Skeletal muscle tissue (tissue), 4 donors: ENCODE results near the gene MUC6. TPM values are rescaled to one million over a fixed set of nuclear protein-coding genes. Genes with fewer than 3 reads are reported as not detected.

Experiments used
- H3K27ac ChIP-seq: one replicate; pipeline ENCODE4 v1.7.0; 2013; ENCODE audit warnings: mild to moderate bottlenecking, low read depth, low read length, inconsistent platforms
- H3K27me3 ChIP-seq, 3 donors: one replicate each; pipeline ENCODE4 v1.7.0; 2013; ENCODE audit warnings: low read length in 3 of 3; ENCODE audit not compliant: control insufficient read depth in 3 of 3, insufficient read depth in 3 of 3
- H3K36me3 ChIP-seq, 3 donors: one replicate each; pipeline ENCODE4 v1.7.0; 2013; ENCODE audit warnings: low read length in 3 of 3; ENCODE audit not compliant: control insufficient read depth in 3 of 3, insufficient read depth in 3 of 3
- H3K4me1 ChIP-seq, 3 donors: one replicate each; pipeline ENCODE4 v1.7.0; 2013; ENCODE audit warnings: low read length in 3 of 3, mild to moderate bottlenecking in 3 of 3; ENCODE audit not compliant: control insufficient read depth in 3 of 3, insufficient read depth in 3 of 3
- H3K4me3 ChIP-seq, 3 donors: one replicate each; pipeline ENCODE4 v1.7.0; 2013; ENCODE audit warnings: low read length in 3 of 3
- H3K9ac ChIP-seq, 3 donors: one replicate each; pipeline ENCODE4 v1.7.0; 2013; ENCODE audit warnings: low read length in 3 of 3, mild to moderate bottlenecking in 3 of 3, moderate library complexity in 2 of 3, low read depth in 1 of 3
- H3K9me3 ChIP-seq, 3 donors: one replicate each; pipeline ENCODE4 v1.7.0; 2013; ENCODE audit warnings: low read length in 3 of 3; ENCODE audit not compliant: control insufficient read depth in 3 of 3
- total RNA-seq: library from RNA; depleted of rRNA; stranded (reverse); fragments of >200 nt; gene quantifications from one replicate; pipeline ENCODE4 v1.2.3, GENCODE V29; 2014
- donor health status: Osteomylitis.

Gene MUC6
- total RNA-seq, 1 donor from 2014 or later: not detected

- H3K4me3 ChIP-seq: no peak overlapping the region
- H3K9me3 ChIP-seq: no peaks in the 10 kb centered on the region
- H3K27me3 ChIP-seq: no peaks in the 10 kb centered on the region
- peaks cover 30 to 32% (median 31%) of the 10 kb centered on the region in 3 donors for H3K36me3 ChIP-seq
- peaks cover 0 to 18% (median 15%) of the 10 kb centered on the region in 3 donors for H3K4me1 ChIP-seq
- H3K9ac ChIP-seq: no peak overlapping the region
- no peak overlapping the region for H3K27ac ChIP-seq
Measured at GRCh38 chr11:1014276-1014675, 22.2 kb downstream of the MUC6 start.

GRCh38 chr11:1013631-1013935 lies 22.9 kb downstream of the MUC6 start:
- H3K9ac ChIP-seq: no peak overlapping the region
- H3K9me3 ChIP-seq: no peaks in the 10 kb centered on the region
- no peak overlapping the region for H3K27ac ChIP-seq
- peaks cover 31 to 32% (median 32%) of the 10 kb centered on the region in 3 donors for H3K36me3 ChIP-seq
- H3K27me3 ChIP-seq: no peaks in the 10 kb centered on the region
- no peak overlapping the region for H3K4me3 ChIP-seq
- H3K4me1 ChIP-seq: peaks cover 0 to 18% (median 15%) of the 10 kb centered on the region in 3 donors

GRCh38 chr11:1012740-1013630 lies 23.5 kb downstream of the MUC6 start:
- peaks cover 31 to 34% (median 34%) of the 10 kb centered on the region in 3 donors for H3K36me3 ChIP-seq
- H3K27ac ChIP-seq: no peak overlapping the region
- H3K4me1 ChIP-seq: peaks cover 0 to 18% (median 15%) of the 10 kb centered on the region in 3 donors
- H3K4me3 ChIP-seq: no peak overlapping the region
- no peaks in the 10 kb centered on the region for H3K9me3 ChIP-seq
- H3K9ac ChIP-seq: no peak overlapping the region
- no peaks in the 10 kb centered on the region for H3K27me3 ChIP-seq

GRCh38 chr11:1012291-1012690 lies 24.2 kb downstream of the MUC6 start:
- Histone ChIP-seq H3K27ac (no peak overlapping the region), H3K27me3 (no peaks in the 10 kb centered on the region), H3K9ac (no peak overlapping the region), H3K4me1 (peaks cover 2 to 23% (median 14%) of the 10 kb centered on the region in 3 donors), H3K9me3 (no peaks in the 10 kb centered on the region), H3K4me3 (no peak overlapping the region), H3K36me3 (peaks cover 31 to 33% (median 32%) of the 10 kb centered on the region in 3 donors)

- Histone ChIP-seq H3K4me3 (no peak overlapping the region), H3K36me3 (peaks cover 31 to 33% (median 32%) of the 10 kb centered on the region in 3 donors), H3K4me1 (peaks cover 8 to 33% (median 21%) of the 10 kb centered on the region in 3 donors), H3K9ac (no peak overlapping the region), H3K27me3 (no peaks in the 10 kb centered on the region), H3K9me3 (no peaks in the 10 kb centered on the region), H3K27ac (no peak overlapping the region)
Measured at GRCh38 chr11:1011320-1011698, 25.2 kb downstream of the MUC6 start.

GRCh38 chr11:1010551-1011319 lies 25.8 kb downstream of the MUC6 start:
- Histone ChIP-seq H3K4me1 (peaks cover 12 to 39% (median 27%) of the 10 kb centered on the region in 3 donors), H3K27me3 (no peaks in the 10 kb centered on the region), H3K36me3 (peaks cover 31 to 35% (median 32%) of the 10 kb centered on the region in 3 donors), H3K9me3 (no peaks in the 10 kb centered on the region), H3K9ac (no peak overlapping the region), H3K27ac (no peak overlapping the region), H3K4me3 (no peak overlapping the region)

- Histone ChIP-seq H3K27me3 (no peaks in the 10 kb centered on the region), H3K27ac (no peak overlapping the region), H3K4me1 (peaks cover 12 to 36% (median 20%) of the 10 kb centered on the region in 3 donors), H3K9ac (no peak overlapping the region), H3K4me3 (no peak overlapping the region), H3K36me3 (peaks cover 36 to 38% (median 38%) of the 10 kb centered on the region in 3 donors), H3K9me3 (no peaks in the 10 kb centered on the region)
Measured at GRCh38 chr11:1009991-1010390, 26.5 kb downstream of the MUC6 start.

- H3K36me3 ChIP-seq: peaks cover 39 to 43% (median 42%) of the 10 kb centered on the region in 3 donors
Measured at GRCh38 chr11:1009371-1009770, 27.1 kb downstream of the MUC6 start.

GRCh38 chr11:1008803-1009145 lies 27.7 kb downstream of the MUC6 start:
- Histone ChIP-seq H3K36me3 (peaks cover 39 to 45% (median 42%) of the 10 kb centered on the region in 3 donors), H3K9me3 (no peaks in the 10 kb centered on the region), H3K4me3 (no peak overlapping the region), H3K27ac (no peak overlapping the region), H3K27me3 (no peaks in the 10 kb centered on the region), H3K4me1 (peaks cover 12 to 32% (median 15%) of the 10 kb centered on the region in 3 donors), H3K9ac (no peak overlapping the region)

More at GRCh38 chr11:1009371-1009770, 27.1 kb downstream of the MUC6 start:
- no peaks in the 10 kb centered on the region for H3K27me3 ChIP-seq
- H3K4me3 ChIP-seq: no peak overlapping the region
- no peaks in the 10 kb centered on the region for H3K9me3 ChIP-seq
- no peak overlapping the region for H3K9ac ChIP-seq
- peaks cover 12 to 32% (median 15%) of the 10 kb centered on the region in 3 donors for H3K4me1 ChIP-seq
- H3K27ac ChIP-seq: no peak overlapping the region
